IMR-90 (cell line): ENCODE measurements around the gene CFAP45. TPM values are rescaled to one million over a fixed set of nuclear protein-coding genes. Genes with fewer than 3 reads are reported as not detected.

ENCODE experiments used
- ATAC-seq: fragments of 200-7000 bp; cut with Tn5 transposase; 2 replicates; pipeline ENCODE4 v1.9.1; 2020; ENCODE audit warnings: low read depth, mild to moderate bottlenecking, moderate library complexity
- BruUV-seq: library from RNA; stranded (reverse); fragments of 400-500 nt; replicated peaks from 2 replicates; lab custom pipeline; 2021; lab: Mats Ljungman, UMichigan
- CTCF ChIA-PET: fragments of 300-600 bp; formaldehyde crosslinking; extraction: SDS; loops from one replicate; lab custom pipeline; 2021; ENCODE audit warnings: antibody characterized with exemption; lab: Yijun Ruan, JAX
- POLR2A ChIA-PET: fragments of 300-600 bp; sonication (Branson Sonifier 250); formaldehyde crosslinking; loops from one replicate; lab custom pipeline; 2022; ENCODE audit warnings: antibody characterized with exemption; ENCODE audit not compliant: unreplicated experiment; lab: Charles Lee
- DNase-seq: peaks from one replicate; pipeline ENCODE4 v3.0.0; 2013
- H2AFZ ChIP-seq: replicated peaks from 2 replicates; pipeline ENCODE3; 2013; ENCODE audit warnings: low read length, mild to moderate bottlenecking; ENCODE audit not compliant: poor library complexity
- H2AK5ac ChIP-seq: 2 replicates; pipeline ENCODE4 v1.6.1; 2013; ENCODE audit warnings: low read depth, low read length, inconsistent platforms
- H2AK9ac ChIP-seq: replicated peaks from 2 replicates; pipeline ENCODE3; 2013; ENCODE audit warnings: mild to moderate bottlenecking, low read depth, low read length, moderate library complexity; ENCODE audit not compliant: poor library complexity
- H2BK120ac ChIP-seq: 2 replicates; pipeline ENCODE4 v1.6.1; 2013; ENCODE audit warnings: low read depth, low read length, inconsistent platforms
- H2BK15ac ChIP-seq: 3 replicates; pipeline ENCODE4 v1.6.1; 2013; ENCODE audit warnings: low read depth, low read length, inconsistent platforms
- H2BK20ac ChIP-seq: 2 replicates; pipeline ENCODE4 v1.6.1; 2013; ENCODE audit warnings: low read depth, mild to moderate bottlenecking, inconsistent platforms, low read length, moderate library complexity
- H2BK5ac ChIP-seq: 2 replicates; pipeline ENCODE4 v1.6.1; 2013; ENCODE audit warnings: mild to moderate bottlenecking, low read depth, low read length, inconsistent platforms; ENCODE audit not compliant: poor library complexity, severe bottlenecking
- H3K14ac ChIP-seq: replicated peaks from 2 replicates; pipeline ENCODE4 v1.6.1; 2013; ENCODE audit warnings: low read depth, low read length, inconsistent platforms
- H3K18ac ChIP-seq: 2 replicates; pipeline ENCODE4 v1.6.1; 2013; ENCODE audit warnings: low read depth, low read length, control low read depth
- H3K23ac ChIP-seq: 2 replicates; pipeline ENCODE4 v1.6.1; 2013; ENCODE audit warnings: low read depth, low read length, inconsistent platforms
- H3K27ac ChIP-seq: 2 replicates; pipeline ENCODE4 v1.5.1; 2013; ENCODE audit warnings: mild to moderate bottlenecking, control low read depth, low read length; ENCODE audit not compliant: insufficient read depth
- H3K27me3 ChIP-seq: 2 replicates; pipeline ENCODE4 v1.6.1; 2013; ENCODE audit warnings: low read length; ENCODE audit not compliant: control insufficient read depth, insufficient read depth
- H3K36me3 ChIP-seq: 2 replicates; pipeline ENCODE4 v1.6.1; 2013; ENCODE audit warnings: low read length, mixed read lengths; ENCODE audit not compliant: control insufficient read depth, insufficient read depth
- H3K4ac ChIP-seq: 2 replicates; pipeline ENCODE4 v1.6.1; 2013; ENCODE audit warnings: low read depth, low read length, inconsistent platforms
- H3K4me1 ChIP-seq: 2 replicates; pipeline ENCODE4 v1.6.1; 2013; ENCODE audit warnings: low read length, mixed read lengths; ENCODE audit not compliant: control insufficient read depth, insufficient read depth
- H3K4me2 ChIP-seq: 2 replicates; pipeline ENCODE4 v1.6.1; 2013; ENCODE audit warnings: low read depth, mild to moderate bottlenecking, control low read depth, low read length, moderate library complexity
- H3K4me3 ChIP-seq: 2 replicates; pipeline ENCODE4 v1.5.1; 2013; ENCODE audit warnings: low read depth, mild to moderate bottlenecking, control low read depth, low read length, moderate library complexity; ENCODE audit not compliant: insufficient read depth
- H3K56ac ChIP-seq: 2 replicates; pipeline ENCODE4 v1.6.1; 2013; ENCODE audit warnings: low read length, inconsistent platforms; ENCODE audit not compliant: insufficient read depth; ENCODE audit errors: extremely low read depth
- H3K79me1 ChIP-seq, 2 experiments: 2 replicates each; pipeline ENCODE4 v1.6.1; 2013; ENCODE audit warnings: low read length in 2 of 2, inconsistent platforms in 1 of 2, low read depth in 1 of 2
- H3K9ac ChIP-seq: 2 replicates; pipeline ENCODE4 v1.6.1; 2013; ENCODE audit warnings: low read depth, low read length, control low read depth
- H3K9me1 ChIP-seq: 2 replicates; pipeline ENCODE4 v1.6.1; 2013; ENCODE audit warnings: low read length, inconsistent platforms; ENCODE audit not compliant: insufficient read depth
- H3K9me3 ChIP-seq: 2 replicates; pipeline ENCODE4 v1.6.1; 2013; ENCODE audit warnings: low read length; ENCODE audit not compliant: control insufficient read depth, insufficient read depth
- H4K20me1 ChIP-seq: 2 replicates; pipeline ENCODE4 v1.6.1; 2013; ENCODE audit warnings: low read length, inconsistent platforms; ENCODE audit not compliant: insufficient read depth
- H4K5ac ChIP-seq: 2 replicates; pipeline ENCODE4 v1.6.1; 2013; ENCODE audit warnings: mild to moderate bottlenecking, low read depth, low read length, control low read depth
- H4K8ac ChIP-seq, 2 experiments: 2 replicates each; pipeline ENCODE4 v1.6.1; 2013; ENCODE audit warnings: low read depth in 2 of 2, low read length in 2 of 2, control low read depth in 1 of 2, inconsistent platforms in 1 of 2
- H4K91ac ChIP-seq: 2 replicates; pipeline ENCODE4 v1.6.1; 2013; ENCODE audit warnings: low read depth, low read length, inconsistent platforms; ENCODE audit not compliant: insufficient read depth
- BHLHE40 ChIP-seq: fragments of 150-350 bp; IDR thresholded peaks from 2 replicates; pipeline ENCODE4 v1.6.1; 2016; ENCODE audit warnings: mild to moderate bottlenecking, low read depth, low read length
- CEBPB ChIP-seq: IDR thresholded peaks from 2 replicates; pipeline ENCODE4 v1.6.1; 2012; ENCODE audit warnings: low read depth, low read length, improper control_type of control experiment
- CTCF ChIP-seq: conservative IDR thresholded peaks from 2 replicates; pipeline ENCODE4 v1.5.1; 2012; ENCODE audit warnings: mild to moderate bottlenecking, low read depth, low read length, improper control_type of control experiment
- ELK1 ChIP-seq: fragments of 150-350 bp; IDR thresholded peaks from 2 replicates; pipeline ENCODE4 v1.6.1; 2016; ENCODE audit warnings: low read depth, mild to moderate bottlenecking, low read length, moderate library complexity, borderline replicate concordance
- FOS ChIP-seq: fragments of 150-350 bp; IDR thresholded peaks from 2 replicates; pipeline ENCODE4 v1.6.1; 2016; ENCODE audit warnings: low read depth, low read length
- MAFK ChIP-seq: IDR thresholded peaks from 2 replicates; pipeline ENCODE4 v1.6.1; 2012; ENCODE audit warnings: low read depth, low read length, improper control_type of control experiment
- MAZ ChIP-seq: IDR thresholded peaks from 2 replicates; pipeline ENCODE4 v1.6.1; 2012; ENCODE audit warnings: low read depth, mild to moderate bottlenecking, low read length, improper control_type of control experiment, moderate library complexity, borderline replicate concordance
- MXI1 ChIP-seq: IDR thresholded peaks from 2 replicates; pipeline ENCODE4 v1.6.1; 2012; ENCODE audit warnings: low read depth, mild to moderate bottlenecking, low read length, moderate library complexity, borderline replicate concordance
- NFE2L2 ChIP-seq: fragments of 150-350 bp; IDR thresholded peaks from 2 replicates; pipeline ENCODE4 v1.6.1; 2016; ENCODE audit warnings: low read depth, mild to moderate bottlenecking, low read length
- RAD21 ChIP-seq: IDR thresholded peaks from 2 replicates; pipeline ENCODE4 v1.6.1; 2012; ENCODE audit warnings: low read length, improper control_type of control experiment
- RCOR1 ChIP-seq: IDR thresholded peaks from 2 replicates; pipeline ENCODE4 v1.6.1; 2012; ENCODE audit warnings: mild to moderate bottlenecking, low read length, improper control_type of control experiment; ENCODE audit not compliant: insufficient replicate concordance
- RFX5 ChIP-seq: IDR thresholded peaks from 2 replicates; pipeline ENCODE4 v1.8.0; 2012; ENCODE audit warnings: low read depth, mild to moderate bottlenecking, low read length, moderate library complexity
- WGBS, 2 experiments: methylation state at CpG; one replicate each; pipeline versions ENCODE4 v1.1.5 to v1.1.7; 2013; ENCODE audit warnings: missing lambda C conversion rate in 2 of 2; ENCODE audit not compliant: insufficient read length in 1 of 2; ENCODE audit errors: extremely low coverage in 2 of 2; 5-methylcytosine and 5-hydroxymethylcytosine counted together
- dilution Hi-C: fragments of 300-500 bp; cut with HindIII; formaldehyde crosslinking; loops from one replicate; pipeline ENCODE4 v1.14.3; 2018; ENCODE audit warnings: low sequenced_read_pairs; ENCODE audit not compliant: unreplicated experiment
- in situ Hi-C: fragments of 300-500 bp; cut with MboI; formaldehyde crosslinking; loops from 3 replicates; pipeline ENCODE4 v1.14.3; 2019; ENCODE audit warnings: low sequenced_read_pairs, inconsistent platforms, mixed read lengths
- intact Hi-C: fragments of 100-400 bp; cut with micrococcal nuclease; formaldehyde crosslinking; loops from 2 replicates; pipeline ENCODE4 v1.10.0; 2022
- polyA plus RNA-seq, 3 experiments: library from polyadenylated mRNA; depleted of rRNA; stranded (reverse); fragments of >200 nt; gene quantifications; 2 replicates each; pipeline ENCODE4 v1.2.3, GENCODE V29; 2012; ENCODE audit warnings: low replicate concordance in 1 of 3
- total RNA-seq: library from RNA; depleted of rRNA; stranded (reverse); fragments of >200 nt; gene quantifications from 2 replicates; pipeline ENCODE4 v1.2.3, GENCODE V29; 2012
- TF ChIP-seq, protein P1 (sequence below): fragments of 150-350 bp; IDR thresholded peaks from 2 replicates; pipeline ENCODE4 v1.6.1; 2017; ENCODE audit warnings: mild to moderate bottlenecking, antibody characterized with exemption, low read length, low read depth

Gene CFAP45
- total and polyA plus RNA-seq, 2 of the 4 experiments (the other 2 are of a cell fraction) = 0.51 to 0.72 TPM

DNA sequence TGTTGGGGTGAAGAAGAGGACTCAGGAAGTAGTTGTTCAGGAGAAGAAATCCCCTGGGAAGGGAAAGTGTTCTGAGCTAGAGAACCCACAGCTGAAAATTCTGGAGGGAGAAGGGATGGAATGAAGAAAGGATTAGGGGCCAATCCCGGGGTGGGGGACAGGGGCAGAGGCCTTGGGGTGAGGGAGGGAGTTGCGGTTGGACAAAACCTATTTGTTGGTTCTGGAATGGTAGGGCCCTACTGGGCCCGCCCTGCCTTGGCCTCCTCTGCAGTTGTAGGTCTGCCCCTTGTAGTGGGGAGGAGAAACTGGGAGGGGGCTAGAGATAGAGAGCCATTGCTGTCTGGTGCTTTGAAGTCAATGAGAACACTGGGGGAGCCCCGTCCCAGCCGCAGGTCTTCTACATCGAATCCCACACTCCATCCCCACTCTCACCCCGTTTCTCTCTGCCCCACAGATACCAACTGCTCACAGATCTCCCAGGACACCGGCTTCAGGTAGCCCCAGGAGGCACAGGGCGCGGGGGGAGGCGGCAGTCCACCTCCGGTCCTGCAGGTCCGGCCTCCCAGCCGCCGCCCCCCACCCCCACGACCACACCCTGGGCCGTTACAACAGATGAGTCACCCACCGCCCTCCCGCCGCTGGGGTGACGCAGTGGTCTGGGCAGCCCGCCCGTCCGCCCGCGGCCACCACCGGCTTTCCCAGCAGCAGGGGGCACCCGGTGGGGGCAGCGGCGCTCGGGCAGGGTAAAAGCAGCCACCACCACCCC is 24.2 kb upstream of the CFAP45 start:
- Histone ChIP-seq H2BK20ac (peak overlapping the region; percentile 10), H2BK15ac (peak overlapping the region; percentile 85; the same call in 2 of the 3 replicates), H3K56ac (peak overlapping the region; percentile 90), H3K79me1 (peaks cover 5 to 50% of the 10 kb centered on the region in 2 experiments; a peak in 3 of 4 replicates), H4K5ac (peak overlapping the region; percentile 80), H2AK9ac (peak overlapping the region; percentile 100), H3K4ac (peak overlapping the region; percentile 95), H2BK5ac (peak overlapping the region; percentile 85), H2BK120ac (peak overlapping the region; percentile 94), H3K4me2 (peak overlapping the region; percentile 91), H3K18ac (peak overlapping the region; percentile 84), H4K8ac (peak overlapping the region; percentile 80 to 85), H3K27me3 (no peaks in the 10 kb centered on the region), H4K91ac (peak overlapping the region; percentile 96), H3K4me1 (peaks cover 15% of the 10 kb centered on the region), H3K9me3 (no peaks in the 10 kb centered on the region), H3K14ac (peak overlapping the region; percentile 87), H3K36me3 (peaks cover 18% of the 10 kb centered on the region), H3K4me3 (peak overlapping the region; percentile 83), H4K20me1 (peaks cover 47% of the 10 kb centered on the region), H3K9ac (peak overlapping the region; percentile 83), H3K9me1 (peaks cover 23% of the 10 kb centered on the region), H2AK5ac (peak overlapping the region; percentile 89), H3K23ac (peak overlapping the region; percentile 91), H2AFZ (peak overlapping the region; percentile 84), H3K27ac (peak overlapping the region; percentile 90)
- ChIA-PET CTCF (no interaction called here), POLR2A (interaction anchor here (0.6 kb wide), 1 partner anchor 652 kb away, joined by 3 read pairs; no protein-coding TSS in a partner anchor)
- peak; percentile 50 for ATAC-seq
- dilution Hi-C loops = no loop called here
- peak; percentile 89 for DNase-seq
- in situ Hi-C loops = no loop called here
- 0% methylated on average over 1 of the region's 31 CpGs; no CpG with 5 or more reads in 1 of the 2 experiments for WGBS, 2 experiments
- BruUV-seq = no TSS peak
- intact Hi-C loops = loop anchor here (2.0 to 10.0 kb wide), 3 partner anchors 33 to 291 kb away; no protein-coding TSS in a partner anchor
- TF ChIP-seq RCOR1 (peak; percentile 12), BHLHE40 (peak; percentile 30; the same call in 1 of the 2 replicates), MAZ (peak; percentile 98), MAFK (no peak), NFE2L2 (peak; percentile 39; the same call in 1 of the 2 replicates), RAD21 (no peak), MXI1 (no peak), ELK1 (no peak), RFX5 (no peak), FOS (peak; percentile 99), CTCF (peak; percentile 18; the same call in 1 of the 2 replicates), CEBPB (peak; percentile 38; the same call in 1 of the 2 replicates)
- TF ChIP-seq, protein P1, sequence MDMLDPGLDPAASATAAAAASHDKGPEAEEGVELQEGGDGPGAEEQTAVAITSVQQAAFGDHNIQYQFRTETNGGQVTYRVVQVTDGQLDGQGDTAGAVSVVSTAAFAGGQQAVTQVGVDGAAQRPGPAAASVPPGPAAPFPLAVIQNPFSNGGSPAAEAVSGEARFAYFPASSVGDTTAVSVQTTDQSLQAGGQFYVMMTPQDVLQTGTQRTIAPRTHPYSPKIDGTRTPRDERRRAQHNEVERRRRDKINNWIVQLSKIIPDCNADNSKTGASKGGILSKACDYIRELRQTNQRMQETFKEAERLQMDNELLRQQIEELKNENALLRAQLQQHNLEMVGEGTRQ = no peak
